HCT116 (cell line): ENCODE measurements around the gene LIN54.

Source experiments
- CBX3 ChIP-seq: IDR thresholded peaks from 2 replicates; pipeline ENCODE4 v1.6.1; 2012; ENCODE audit warnings: low read depth
- CTCF ChIP-seq, 3 experiments: fragments of 200-600 bp in 1 of 3; sonication (generic) in 1 of 3; IDR thresholded peaks in 2 of 3; conservative IDR thresholded peaks in 1 of 3; 2 replicates each; pipeline ENCODE4 v1.5.1; 2012 to 2017; ENCODE audit warnings: low read depth in 2 of 3, low read length in 2 of 3, antibody characterized with exemption in 1 of 3, borderline replicate concordance in 1 of 3, control low read depth in 1 of 3, mild to moderate bottlenecking in 1 of 3, mixed read lengths in 1 of 3, mixed run types in 1 of 3, moderate library complexity in 1 of 3; ENCODE audit not compliant: insufficient read depth in 1 of 3
- EZH2 ChIP-seq: fragments of 200-600 bp; sonication (generic); IDR thresholded peaks from 2 replicates; pipeline ENCODE4 v1.6.1; 2017; ENCODE audit warnings: antibody characterized with exemption, mixed run types
- FOSL1 ChIP-seq: IDR thresholded peaks from 2 replicates; pipeline ENCODE4 v1.6.1; 2012; ENCODE audit warnings: low read depth
- JUND ChIP-seq: IDR thresholded peaks from 2 replicates; pipeline ENCODE4 v1.6.1; 2012
- MAX ChIP-seq: IDR thresholded peaks from 2 replicates; pipeline ENCODE4 v1.6.1; 2012
- POLR2A ChIP-seq: IDR thresholded peaks from 2 replicates; pipeline ENCODE4 v1.7.0; 2011; ENCODE audit warnings: borderline replicate concordance; ENCODE audit not compliant: insufficient read depth, insufficient read length; ENCODE audit errors: extremely low read depth
- RAD21 ChIP-seq: IDR thresholded peaks from 2 replicates; pipeline ENCODE4 v1.6.1; 2012; ENCODE audit warnings: low read depth, mild to moderate bottlenecking
- REST ChIP-seq: IDR thresholded peaks from 2 replicates; pipeline ENCODE4 v1.6.1; 2012; ENCODE audit warnings: low read depth
- SP1 ChIP-seq: IDR thresholded peaks from 2 replicates; pipeline ENCODE4 v1.6.1; 2012; ENCODE audit warnings: low read depth
- ZBTB33 ChIP-seq: IDR thresholded peaks from 2 replicates; pipeline ENCODE4 v1.6.1; 2011; ENCODE audit warnings: mild to moderate bottlenecking, low read length, moderate library complexity; ENCODE audit not compliant: insufficient replicate concordance; ENCODE audit errors: extremely low read depth

- TF ChIP-seq CTCF (IDR thresholded peaks at IDR 0.05 in 2 of 3, conservative IDR thresholded peaks at IDR 0.05 in 1 of 3; ENCODE audit: borderline replicate concordance in 1 of 3, insufficient read depth in 1 of 3, low read depth in 2 of 3, low read length in 2 of 3): no peak
- TF ChIP-seq ZBTB33: no peak
- TF ChIP-seq EZH2: no peak
- TF ChIP-seq MAX: no peak
- TF ChIP-seq FOSL1: no peak
- TF ChIP-seq JUND: no peak
- TF ChIP-seq CBX3: no peak
- TF ChIP-seq SP1: no peak
- TF ChIP-seq REST: no peak
- no peak for TF ChIP-seq POLR2A
- no peak for TF ChIP-seq RAD21
Observed at GRCh38 chr4:82939414-82939813, 71.2 kb downstream of the LIN54 start.
